Epidermal melanocyte (primary cell): ENCODE data around the gene CRYBG3.
"Not testable (repeated sequence)": the region's sequence is repeated elsewhere in the genome, so short reads cannot be mapped to it uniquely, and the experiment has no call there.

ENCODE experiments used
- DNase-seq: peaks from one replicate; pipeline ENCODE4 v3.0.0; 2011; ENCODE audit warnings: low spot score; ENCODE audit not compliant: insufficient read length

Gene CRYBG3

DNA sequence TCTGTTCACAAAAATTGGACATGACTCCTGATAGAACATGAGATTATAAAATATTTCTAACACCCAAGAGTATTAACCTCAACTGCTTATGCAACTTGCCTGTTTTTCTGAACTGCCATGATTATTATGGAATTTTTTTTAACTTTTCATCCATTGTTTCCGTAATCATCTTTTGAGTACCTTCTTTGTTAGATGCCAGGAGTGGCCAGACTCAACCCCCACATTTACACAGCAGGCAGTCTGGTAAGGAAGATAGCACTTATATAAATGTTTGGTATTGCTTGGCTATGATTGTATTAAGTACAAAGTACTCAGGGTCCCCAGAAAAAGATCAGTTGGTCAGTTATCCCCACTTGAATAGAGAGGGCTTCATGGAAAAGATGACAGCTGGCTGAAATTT lies 74.3 kb downstream of the CRYBG3 start:
- DNase-seq: no peak

DNA sequence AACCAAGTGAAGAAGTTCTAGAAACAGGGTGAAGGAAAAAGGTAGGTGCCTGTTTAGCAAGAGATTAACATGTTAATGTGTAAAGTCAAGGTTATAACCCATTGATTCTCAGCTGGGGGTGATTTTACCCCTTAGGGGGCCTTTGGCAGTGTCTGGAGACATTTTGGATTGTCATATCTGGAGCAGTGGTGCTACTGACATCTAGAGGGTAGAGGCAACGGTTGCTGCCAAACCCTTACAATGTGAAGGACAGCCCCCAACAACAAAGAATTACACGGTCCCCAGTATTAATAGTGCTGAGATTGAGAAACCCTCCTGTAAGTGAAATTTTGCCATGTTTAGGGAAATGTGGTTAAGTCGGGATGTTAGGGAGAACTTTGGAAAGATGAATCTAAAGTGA lies 74.7 kb downstream of the CRYBG3 start:
- DNase-seq: no peak

DNA sequence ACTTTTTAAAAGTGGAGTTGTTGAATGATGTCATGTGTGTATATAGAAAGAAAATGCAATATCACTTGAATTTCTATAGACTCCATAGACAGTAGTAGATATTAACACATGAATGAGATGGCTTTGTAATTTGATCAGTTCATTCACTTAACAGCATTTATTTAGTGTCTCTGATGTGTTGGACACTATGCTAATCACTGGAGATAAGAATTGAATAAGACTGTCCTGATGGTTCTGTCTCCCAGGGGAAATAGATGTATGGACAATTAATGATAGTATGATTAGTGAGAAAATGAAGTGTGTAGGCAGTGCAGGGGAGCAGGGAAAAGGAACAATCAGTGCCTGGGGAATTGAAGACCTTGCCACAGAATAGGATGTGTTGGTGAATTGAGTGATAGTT lies 77.5 kb downstream of the CRYBG3 start:
- no peak for DNase-seq

DNA sequence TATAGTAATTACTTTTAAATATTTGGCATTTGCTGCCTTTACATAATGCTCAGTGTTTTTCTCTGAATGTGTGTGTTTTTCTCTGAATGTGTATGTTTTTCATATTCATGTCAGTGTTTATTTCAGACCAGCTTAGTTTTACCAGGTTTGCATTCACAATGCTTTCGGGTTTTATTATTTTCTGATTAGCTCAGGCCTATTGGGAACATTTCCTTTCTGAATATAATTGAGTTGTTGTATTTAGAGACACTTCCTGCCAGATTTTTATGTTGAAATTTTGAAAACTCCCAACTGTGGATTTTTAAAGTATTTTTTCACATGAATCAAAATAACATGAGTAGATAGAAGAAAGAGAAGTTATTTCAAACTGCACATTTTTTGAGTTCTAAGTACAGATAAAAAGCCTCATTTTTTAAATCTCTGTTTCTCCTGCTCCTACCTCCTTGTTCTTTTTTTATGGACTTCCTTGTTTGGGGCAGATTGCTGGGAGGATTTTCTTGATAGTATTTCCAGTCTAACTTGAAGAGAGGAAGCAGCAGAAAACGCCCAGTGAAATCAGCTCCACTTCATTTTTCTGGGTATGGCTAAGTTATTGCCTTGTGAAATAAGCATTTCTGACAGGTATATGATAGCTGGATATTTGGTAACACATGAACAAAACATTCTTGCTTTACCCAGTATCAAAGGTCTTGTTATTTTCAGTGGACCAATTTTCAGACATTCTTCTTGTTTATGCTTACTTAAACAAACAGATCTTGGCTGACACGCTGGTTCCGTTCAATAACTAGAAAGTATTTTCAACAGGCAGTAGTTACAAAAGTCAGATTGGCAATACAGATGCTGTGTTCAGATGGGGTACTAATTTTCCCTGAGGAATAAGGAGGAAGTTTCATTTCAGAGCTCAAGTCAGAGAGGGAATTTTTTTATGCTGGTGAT lies 79.8 kb downstream of the CRYBG3 start:
- DNase-seq: no peak

DNA sequence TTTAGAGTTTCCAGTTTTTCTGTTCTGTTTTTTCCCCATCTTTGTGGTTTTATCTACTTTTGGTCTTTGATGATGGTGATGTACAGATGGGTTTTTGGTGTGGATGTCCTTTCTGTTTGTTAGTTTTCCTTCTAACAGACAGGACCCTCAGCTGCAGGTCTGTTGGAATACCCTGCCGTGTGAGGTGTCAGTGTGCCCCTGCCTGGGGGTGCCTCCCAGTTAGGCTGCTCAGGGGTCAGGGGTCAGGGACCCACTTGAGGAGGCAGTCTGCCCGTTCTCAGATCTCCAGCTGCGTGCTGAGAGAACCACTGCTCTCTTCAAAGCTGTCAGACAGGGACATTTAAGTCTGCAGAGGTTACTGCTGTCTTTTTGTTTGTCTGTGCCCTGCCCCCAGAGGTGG lies 88.0 kb downstream of the CRYBG3 start:
- DNase-seq: not testable (repeated sequence)

DNA sequence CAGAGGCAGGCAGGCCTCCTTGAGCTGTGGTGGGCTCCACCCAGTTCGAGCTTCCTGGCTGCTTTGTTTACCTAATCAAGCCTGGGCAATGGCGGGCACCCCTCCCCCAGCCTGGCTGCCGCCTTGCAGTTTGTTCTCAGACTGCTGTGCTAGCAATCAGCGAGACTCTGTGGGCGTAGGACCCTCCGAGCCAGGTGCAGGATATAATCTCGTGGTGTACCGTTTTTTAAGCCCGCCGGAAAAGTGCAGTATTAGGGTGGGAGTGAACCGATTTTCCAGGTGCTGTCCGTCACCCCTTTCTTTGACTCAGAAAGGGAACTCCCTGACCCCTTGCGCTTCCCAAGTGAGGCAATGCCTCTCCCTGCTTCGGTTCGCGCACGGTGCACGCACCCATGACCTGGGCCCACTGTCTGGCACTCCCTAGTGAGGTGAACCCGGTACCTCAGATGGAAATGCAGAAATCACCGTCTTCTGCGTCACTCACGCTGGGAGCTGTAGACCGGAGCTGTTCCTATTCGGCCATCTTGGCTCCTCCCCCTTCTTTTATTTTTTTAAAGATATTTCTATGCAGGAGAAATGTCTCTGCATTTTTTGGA lies 88.5 kb downstream of the CRYBG3 start:
- not testable (repeated sequence) for DNase-seq

DNA sequence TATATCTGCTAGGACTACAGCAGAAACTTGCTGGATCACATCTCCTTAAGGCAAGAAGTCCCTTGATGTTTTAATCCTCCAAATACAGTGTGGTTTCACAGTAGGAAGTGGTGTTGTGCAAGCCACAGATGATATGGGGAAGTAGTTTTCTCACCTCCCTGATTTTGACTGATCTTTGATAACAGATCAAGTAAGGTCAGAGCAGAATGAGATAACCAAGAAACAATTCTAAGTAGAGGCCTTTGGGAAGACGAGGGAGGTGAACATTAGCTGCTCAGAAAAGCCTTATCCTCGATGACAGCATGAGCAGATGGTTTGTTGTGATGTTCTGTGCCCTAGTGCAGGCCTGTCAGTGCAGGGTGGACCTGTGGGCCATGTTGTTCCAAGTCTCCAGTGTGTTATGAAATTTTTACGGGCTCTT lies 89.1 kb downstream of the CRYBG3 start:
- no peak for DNase-seq

DNA sequence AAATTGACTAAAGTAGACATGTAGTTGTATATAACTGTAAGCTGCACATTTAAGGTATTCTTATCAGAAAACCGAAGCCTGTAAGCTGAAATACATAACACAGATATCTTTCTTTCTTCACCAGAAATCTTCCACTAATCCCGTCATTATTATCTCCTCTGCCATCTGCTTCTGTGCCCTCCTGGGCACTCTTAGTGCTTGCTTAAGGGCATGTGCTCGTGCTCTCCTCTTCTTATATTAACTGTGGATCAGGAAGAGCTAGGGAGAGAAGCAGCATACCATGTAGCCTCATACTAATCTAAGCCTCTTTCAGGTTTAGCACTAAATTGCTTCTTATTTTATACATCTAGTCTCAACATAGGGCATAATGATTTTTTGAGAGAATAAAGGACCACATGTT lies 89.6 kb downstream of the CRYBG3 start:
- DNase-seq: no peak

DNA sequence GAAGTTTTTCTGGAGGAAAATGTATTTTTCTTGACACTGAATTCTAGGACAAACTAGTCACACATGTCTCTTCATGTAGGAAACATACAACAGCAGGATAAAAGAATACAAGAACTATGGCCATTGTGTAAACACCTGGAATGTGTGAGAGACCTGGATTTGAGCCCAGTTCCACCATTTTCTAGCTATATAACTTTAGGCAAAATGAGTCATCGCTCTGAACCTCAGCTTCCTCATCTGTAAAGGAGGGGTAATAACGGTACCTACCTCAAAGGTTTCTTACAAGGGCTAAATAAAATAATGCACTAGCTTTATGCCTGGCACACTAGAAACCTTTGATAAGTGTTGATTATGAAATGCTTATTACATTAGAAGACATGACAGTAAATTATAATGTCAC lies 92.6 kb downstream of the CRYBG3 start:
- DNase-seq: no peak

DNA sequence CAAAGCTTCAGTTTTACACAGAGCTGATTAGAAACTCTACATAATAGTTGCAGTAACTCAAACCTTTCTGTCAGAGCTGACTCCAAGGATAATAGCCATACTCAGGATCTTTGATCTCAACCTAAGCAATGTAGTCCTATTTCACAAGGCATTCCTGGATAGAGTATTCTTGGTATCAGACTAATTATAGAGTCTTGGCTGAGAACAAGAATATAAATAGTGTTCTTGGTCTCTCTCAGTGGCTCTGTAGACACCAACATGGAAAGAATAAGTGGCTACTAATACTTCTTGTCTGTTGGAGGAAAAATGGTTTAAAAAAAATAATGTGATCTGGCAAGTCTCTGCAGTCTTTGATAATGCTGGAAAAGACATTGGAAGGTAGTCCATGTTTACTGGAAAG lies 94.8 kb downstream of the CRYBG3 start:
- DNase-seq: no peak

DNA sequence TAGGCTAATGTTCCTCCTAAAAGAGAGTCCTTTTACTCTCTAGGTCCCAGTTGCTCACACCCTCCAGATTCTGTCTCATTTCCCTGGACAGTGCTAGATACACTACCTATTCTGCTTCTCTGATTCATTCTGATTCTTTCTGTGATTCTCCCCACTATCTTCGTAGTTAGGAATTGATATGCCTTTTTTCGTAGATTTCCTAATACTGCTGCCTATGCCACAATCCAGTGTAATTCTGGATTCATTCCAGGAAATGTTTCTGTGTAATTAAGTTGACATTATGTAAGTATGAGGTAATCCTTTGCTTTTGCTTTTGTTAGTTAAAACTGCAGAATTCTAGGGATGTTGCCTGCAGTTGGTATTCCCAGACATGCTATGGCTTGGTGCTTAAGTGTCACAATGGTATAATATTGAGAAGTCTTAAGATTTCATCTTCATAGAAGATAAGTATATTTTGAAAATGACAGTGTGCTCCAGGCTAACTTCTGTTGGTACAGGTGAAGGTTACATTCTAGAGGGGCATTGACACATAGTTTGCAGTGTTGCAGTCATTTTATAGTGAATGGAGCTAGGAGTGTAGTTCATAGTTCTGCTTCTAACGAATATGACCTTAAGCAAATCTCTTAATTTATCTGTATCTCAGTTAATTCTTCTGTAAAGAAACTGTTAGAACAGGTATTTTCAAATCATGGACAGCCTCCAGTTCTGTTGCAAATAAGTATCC lies 96.2 kb downstream of the CRYBG3 start:
- no peak for DNase-seq

DNA sequence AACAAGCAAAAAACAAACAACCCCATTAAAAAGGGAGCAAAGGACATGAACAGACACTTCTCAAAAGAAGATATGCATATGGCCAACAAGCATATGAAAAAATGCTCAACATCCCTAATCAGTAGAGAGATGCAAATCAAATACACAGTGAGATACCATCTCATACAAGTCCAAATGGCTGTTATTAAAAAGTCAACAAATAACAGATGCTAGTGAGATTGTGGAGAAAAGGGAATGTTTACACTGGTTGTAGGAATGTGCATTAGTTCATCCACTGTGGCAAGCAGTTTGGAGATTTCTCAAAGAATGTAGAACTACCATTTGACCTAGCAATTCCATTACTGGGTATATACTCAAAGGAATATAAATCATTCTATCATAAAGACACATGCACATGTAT lies 105.9 kb downstream of the CRYBG3 start:
- DNase-seq: no peak

DNA sequence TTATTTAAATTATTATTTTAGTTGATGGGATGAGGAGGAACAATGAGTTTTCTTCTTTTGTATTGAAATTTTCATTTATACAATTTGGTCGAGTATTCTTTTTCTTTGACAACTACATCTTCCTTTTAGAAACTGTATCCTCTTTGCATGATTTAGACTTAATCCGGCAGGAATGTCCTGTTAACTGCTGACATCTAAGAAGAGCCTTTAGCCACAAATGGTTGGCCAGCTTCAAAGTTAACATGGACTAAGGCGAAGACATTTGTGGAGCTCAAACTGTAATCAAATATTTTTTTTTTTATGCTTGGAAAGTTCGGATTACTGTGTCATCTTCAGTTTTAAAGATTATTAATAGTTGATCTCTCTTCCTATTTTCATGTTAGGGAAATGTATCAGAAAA lies 107.2 kb downstream of the CRYBG3 start:
- DNase-seq: no peak

DNA sequence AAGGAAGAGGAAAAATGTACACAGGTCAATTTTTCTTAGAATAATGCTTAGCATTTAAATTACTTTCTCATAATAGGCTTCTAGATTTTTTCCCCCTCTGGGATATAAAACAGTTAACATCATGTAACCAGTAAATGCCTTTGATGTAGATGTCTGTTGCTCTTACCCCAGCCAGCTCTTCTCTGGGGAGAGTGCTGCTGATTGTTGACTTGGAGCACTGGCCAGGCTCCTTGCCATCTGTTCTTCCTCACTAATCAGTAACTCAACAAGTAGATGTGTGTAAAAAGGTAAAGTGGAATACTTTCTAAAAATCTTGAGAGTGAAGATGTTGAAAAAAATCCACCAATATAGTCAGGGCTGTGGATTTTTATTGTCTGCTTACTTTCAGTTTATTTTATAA lies 108.2 kb downstream of the CRYBG3 start:
- DNase-seq: no peak

DNA sequence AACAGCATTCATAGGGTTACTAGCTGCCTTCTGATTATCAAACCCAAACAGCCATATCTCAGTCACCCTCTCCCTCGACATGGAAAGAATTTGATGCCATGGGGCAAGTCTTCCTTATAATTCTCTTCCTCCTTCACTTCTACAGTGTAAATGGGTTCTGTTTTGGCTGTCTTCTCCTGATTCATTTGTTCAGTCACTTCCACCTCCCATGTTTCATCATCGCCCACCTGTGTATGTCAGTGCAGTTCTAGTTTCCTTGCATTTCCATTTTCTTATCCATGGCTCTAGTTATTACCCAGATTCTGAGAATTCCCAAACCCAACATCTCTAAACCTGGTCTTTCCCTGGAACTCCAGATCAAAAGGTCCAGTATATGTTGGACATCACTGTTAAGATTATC lies 109.4 kb downstream of the CRYBG3 start:
- no peak for DNase-seq

DNA sequence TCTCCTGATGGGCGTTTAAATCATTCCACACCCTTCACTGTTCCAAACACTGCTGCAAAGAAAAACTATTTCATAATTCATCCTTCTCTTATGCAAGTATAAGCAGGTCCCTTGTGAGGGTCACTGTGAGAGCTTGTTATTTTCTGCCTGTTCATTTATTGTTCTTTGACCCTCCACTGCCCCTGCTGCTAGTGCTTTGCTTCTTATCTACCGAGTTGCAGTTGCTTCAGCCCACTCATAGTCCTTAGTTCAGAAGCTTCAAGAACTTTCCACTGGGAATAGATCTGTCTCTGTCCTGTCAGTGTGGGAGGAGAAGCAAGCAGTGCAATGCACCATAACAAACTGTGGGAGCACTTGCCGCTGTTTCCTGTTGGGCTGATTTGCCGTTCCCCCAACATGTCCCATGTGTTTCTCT lies 110.6 kb downstream of the CRYBG3 start:
- no peak for DNase-seq

DNA sequence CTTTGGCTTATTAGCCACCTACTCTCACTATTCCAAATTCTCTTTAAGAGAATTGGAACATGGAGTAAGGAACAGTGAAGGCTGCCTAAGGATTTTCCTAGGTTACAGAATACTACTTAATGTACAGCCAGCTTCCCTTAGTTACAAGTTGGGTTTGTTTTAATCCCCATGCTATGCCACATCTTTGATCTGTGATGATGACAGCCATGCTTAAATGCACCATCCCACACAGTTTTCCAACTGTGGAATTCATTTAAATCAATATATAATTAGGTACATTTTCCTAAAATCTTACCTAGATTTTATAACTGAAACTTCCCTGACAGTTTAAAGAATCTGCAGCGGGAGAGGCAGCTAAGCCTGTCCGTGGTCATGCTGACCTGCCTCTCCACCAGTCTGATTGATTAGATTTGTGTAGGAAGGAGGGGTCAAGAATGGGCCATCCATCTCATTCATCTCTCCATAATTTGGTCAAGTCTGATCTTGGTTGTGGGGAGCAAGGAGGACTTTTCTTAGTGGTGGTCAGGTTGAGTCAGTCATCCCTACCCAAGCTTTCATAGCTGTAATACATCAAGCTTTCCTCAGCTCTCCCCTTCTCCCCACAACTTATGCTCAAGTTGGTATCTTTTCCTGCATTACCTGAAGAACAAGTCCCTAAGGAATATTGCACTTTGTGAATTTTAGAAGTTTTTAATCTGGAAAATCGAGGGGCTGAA lies 113.3 kb downstream of the CRYBG3 start:
- DNase-seq: no peak

DNA sequence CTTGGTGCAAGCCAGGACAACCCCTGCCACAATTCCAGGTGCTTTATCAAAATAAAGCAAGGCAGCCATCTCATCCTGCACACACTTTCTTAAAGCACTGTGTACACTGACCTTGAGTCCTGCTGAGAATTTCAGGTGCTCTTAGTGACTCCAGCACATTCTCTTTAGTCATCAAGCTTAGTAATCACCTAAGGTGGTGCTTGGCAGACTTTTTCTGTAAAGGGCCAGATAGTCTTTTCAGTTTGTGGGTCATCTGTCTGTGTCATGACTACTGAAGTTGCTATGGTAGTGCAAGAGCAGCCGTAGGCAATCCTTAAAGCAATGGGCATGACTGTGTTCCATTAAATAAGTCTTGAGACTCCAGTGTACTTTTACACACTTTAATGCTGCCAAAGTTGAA lies 114.0 kb downstream of the CRYBG3 start:
- DNase-seq: no peak

DNA sequence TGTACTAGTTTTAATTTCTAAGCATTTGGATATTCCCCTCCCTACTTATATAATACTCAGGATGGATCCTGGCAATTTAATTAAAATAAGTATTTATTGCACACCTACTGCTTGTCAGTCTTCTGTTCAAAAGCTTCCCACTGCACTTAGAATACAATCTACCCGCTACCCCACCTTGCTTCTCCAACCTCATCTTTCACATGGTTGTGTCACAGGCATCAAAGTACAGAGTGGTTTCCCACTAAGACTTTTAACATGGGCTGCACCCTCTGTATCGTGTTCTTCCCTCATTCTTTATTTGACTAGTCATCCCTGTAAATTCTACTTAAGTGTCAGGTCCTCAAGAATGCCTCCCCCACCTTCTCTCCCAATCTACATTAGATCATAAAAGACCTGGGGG lies 115.4 kb downstream of the CRYBG3 start:
- DNase-seq: no peak

DNA sequence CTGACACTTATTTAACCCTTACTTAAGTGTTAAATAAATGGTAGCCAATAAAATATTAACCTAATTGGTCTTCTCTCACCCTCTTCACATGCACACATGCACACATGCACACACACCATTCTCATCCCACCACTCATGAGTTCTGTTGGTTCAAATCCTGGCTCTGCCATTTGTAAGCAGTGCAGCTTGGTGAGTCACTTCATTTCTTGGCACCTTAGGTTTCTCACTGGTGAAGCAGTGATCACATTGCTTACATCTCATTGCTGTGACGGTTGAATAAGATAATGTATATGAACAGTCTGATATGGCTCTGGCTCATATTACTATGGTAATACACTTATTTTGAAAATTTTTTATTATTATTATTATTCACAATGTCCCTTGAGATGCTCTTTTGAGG lies 116.6 kb downstream of the CRYBG3 start:
- no peak for DNase-seq

DNA sequence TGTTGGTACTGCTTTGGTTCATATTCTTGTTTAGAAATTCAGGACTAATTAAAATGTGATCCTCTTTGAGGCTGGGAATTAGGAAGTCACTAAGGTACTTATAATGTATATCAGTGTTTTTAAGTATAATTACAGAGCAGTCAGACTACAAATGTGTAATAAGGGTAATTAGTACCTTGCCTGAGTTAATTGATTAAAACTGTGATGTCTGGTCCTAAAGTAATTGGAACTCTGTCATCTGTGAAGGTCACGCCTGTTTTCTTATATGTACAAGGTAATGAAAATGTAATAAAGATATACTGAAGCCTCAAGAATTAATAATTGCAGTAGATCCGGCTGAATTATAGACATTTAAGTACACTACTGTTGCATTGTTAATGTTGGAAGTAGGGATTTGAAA lies 117.6 kb downstream of the CRYBG3 start:
- DNase-seq: no peak

DNA sequence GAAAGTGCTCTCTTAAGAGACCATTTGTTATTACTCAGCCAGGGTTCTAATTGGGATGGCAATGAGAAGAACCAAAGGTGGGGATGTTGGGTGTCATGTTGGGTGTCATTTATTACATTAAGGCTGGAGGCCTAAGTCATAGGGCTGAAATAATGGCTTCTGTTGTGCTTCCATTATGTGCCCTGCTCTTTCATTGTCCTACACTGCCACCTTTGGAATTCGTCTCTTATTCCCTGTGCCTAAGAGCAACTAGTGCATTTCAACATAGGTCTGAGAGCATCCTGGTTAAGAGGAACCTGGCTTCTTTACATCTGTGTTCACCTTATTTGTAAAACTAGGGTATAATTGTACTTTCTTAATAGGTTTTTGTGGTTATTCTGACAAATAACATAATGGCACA lies 118.2 kb downstream of the CRYBG3 start:
- DNase-seq: no peak
